Measurements from ENCODE around the gene PPIB.
"Not testable (repeated sequence)": the region's sequence is repeated elsewhere in the genome, so short reads cannot be mapped to it uniquely, and the experiment has no call there.

Gene PPIB

DNA sequence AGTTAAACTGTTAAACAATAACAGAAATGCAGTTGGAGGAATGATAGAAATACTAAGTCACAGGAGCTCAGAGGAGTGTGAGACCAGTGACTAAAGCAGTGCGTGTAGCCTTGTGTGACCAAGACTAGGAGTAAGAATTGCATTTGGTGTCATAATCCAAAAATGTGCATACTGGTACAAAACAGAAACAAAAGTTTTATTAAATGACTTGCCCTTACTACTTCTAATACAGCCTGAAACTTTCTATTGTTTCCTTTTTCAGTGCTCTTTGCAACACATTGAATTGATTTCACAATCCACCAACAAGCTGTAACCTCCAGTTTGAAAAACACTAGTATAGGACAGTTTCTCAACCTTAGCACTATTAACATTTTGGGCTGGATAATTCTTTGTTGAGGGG lies 49.9 kb downstream of the PPIB start:
- H3K36me3 ChIP-seq (ENCODE audit: control insufficient read depth in 1 of 2, insufficient read depth in 2 of 2, low read length in 2 of 2) = peaks cover 44 to 56% of the 10 kb centered on the region in 2 donors

DNA sequence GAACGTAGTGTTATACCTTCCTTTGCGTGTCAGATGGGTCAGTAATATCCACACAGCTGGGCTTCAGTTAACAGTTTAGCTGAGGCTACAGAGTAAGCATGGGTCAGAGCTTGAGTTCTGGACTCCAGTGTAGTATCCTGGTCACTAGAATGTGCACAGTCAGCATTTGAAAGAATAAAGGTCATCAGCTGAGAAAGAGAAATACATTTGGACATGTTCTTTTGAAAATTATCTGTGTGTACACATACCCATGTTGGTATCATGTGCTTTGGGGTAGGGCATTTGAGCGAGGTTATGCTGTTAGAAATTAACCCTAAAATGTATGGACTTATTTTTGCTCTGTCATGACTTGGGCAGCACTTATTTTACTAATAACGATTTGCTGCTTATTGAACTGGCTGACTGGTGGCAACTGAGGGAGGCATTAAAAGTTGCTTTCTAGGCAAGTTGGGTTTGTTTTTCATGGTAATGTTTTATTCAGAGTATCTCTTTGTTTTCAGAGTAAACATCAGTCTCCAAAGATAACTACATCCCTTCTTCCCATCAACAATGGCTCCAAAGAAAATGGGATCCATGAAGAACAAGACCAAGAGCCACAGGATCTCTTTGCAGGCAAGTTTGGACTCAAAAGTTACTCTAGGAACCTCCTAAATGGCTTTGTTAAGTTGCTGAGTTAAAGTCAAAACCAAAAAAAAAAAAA lies 50.6 kb downstream of the PPIB start:
- no peak overlapping the region for H3K27ac ChIP-seq (ENCODE audit: low read length)
- H3K27me3 ChIP-seq (ENCODE audit: low read depth, low read length) = no peaks in the 10 kb centered on the region
- H3K36me3 ChIP-seq (ENCODE audit: control insufficient read depth in 1 of 2, insufficient read depth in 2 of 2, low read length in 2 of 2) = peaks cover 40 to 50% of the 10 kb centered on the region in 2 donors
- no peaks in the 10 kb centered on the region for H3K9me3 ChIP-seq (ENCODE audit: control insufficient read depth in 1 of 2, low read length in 2 of 2)
- no peak overlapping the region for H3K4me3 ChIP-seq (ENCODE audit: low read depth in 1 of 2, low read length in 2 of 2)
- peaks cover 8 to 9% of the 10 kb centered on the region in 2 donors for H3K4me1 ChIP-seq (ENCODE audit: control insufficient read depth in 1 of 2, insufficient read depth in 2 of 2, low read length in 2 of 2)

More for the DNA sequence above, 49.9 kb downstream of the PPIB start:
- H3K9me3 ChIP-seq (ENCODE audit: control insufficient read depth in 1 of 2, low read length in 2 of 2) = no peaks in the 10 kb centered on the region
- H3K27me3 ChIP-seq (ENCODE audit: low read depth, low read length) = no peaks in the 10 kb centered on the region
- no peak overlapping the region for H3K27ac ChIP-seq (ENCODE audit: low read length)
- peaks cover 8 to 9% of the 10 kb centered on the region in 2 donors for H3K4me1 ChIP-seq (ENCODE audit: control insufficient read depth in 1 of 2, insufficient read depth in 2 of 2, low read length in 2 of 2)
- H3K4me3 ChIP-seq (ENCODE audit: low read depth in 1 of 2, low read length in 2 of 2) = no peak overlapping the region

DNA sequence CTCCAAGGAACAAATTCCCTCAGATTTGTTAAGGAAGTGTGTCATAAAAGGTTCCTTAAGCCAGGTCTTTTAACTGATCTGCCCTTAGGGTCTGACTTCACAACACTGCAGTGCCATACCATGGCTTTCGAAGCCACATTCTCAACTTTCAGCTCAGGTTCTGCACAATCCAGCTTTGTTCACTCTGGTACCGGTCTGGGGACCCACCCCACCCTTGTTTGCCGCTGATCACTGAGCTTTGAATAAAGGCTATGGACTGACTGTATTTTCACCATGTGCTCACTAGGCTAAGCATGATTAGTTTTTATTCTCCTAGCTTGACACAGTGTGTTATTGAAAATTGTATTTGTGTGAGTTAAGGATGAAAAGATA lies 51.2 kb downstream of the PPIB start:
- Histone ChIP-seq H3K36me3 (ENCODE audit: control insufficient read depth in 1 of 2, insufficient read depth in 2 of 2, low read length in 2 of 2) (peaks cover 38 to 45% of the 10 kb centered on the region in 2 donors), H3K4me1 (ENCODE audit: control insufficient read depth in 1 of 2, insufficient read depth in 2 of 2, low read length in 2 of 2) (peaks cover 8 to 9% of the 10 kb centered on the region in 2 donors), H3K27ac (ENCODE audit: low read length) (no peak overlapping the region), H3K4me3 (ENCODE audit: low read depth in 1 of 2, low read length in 2 of 2) (no peak overlapping the region), H3K27me3 (ENCODE audit: low read depth, low read length) (no peaks in the 10 kb centered on the region), H3K9me3 (ENCODE audit: control insufficient read depth in 1 of 2, low read length in 2 of 2) (no peaks in the 10 kb centered on the region)

DNA sequence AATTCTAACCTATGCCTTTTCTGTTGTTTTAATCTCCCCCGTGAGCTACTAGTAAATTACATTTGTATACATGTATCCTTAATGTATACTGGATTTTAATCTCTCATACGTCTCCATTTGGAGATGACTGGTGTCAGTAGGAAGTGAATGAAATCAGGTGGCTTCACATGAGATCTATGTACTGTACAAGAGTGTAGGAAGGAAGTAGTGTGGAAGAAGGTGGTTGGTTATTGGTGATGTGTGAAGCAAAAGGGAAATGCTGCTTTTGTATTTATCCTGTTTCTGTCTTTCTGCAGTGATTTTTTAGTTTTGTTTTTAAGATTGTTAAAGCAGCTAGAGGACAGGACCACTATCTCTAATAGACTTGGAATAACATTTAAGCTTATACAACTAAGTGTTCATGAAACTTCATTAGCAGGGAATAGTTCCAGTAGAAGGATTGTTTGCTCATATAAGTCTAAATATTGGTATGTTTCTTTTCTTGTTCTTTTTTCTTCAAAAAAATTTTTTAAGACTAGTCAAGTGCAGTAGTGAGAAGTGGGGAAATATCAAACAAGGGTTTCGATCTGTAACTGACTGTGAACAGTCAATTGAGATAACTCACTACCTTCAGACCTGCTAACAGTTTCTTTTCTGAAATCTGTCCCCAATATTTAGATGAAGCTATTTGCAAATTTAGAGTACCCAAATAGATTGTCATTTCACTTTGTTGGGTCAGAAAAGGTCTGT lies 51.7 kb downstream of the PPIB start:
- H3K4me3 ChIP-seq (ENCODE audit: low read depth in 1 of 2, low read length in 2 of 2) = no peak overlapping the region
- peaks cover 9 to 11% of the 10 kb centered on the region in 2 donors for H3K4me1 ChIP-seq (ENCODE audit: control insufficient read depth in 1 of 2, insufficient read depth in 2 of 2, low read length in 2 of 2)
- no peaks in the 10 kb centered on the region for H3K9me3 ChIP-seq (ENCODE audit: control insufficient read depth in 1 of 2, low read length in 2 of 2)
- no peaks in the 10 kb centered on the region for H3K27me3 ChIP-seq (ENCODE audit: low read depth, low read length)
- H3K36me3 ChIP-seq (ENCODE audit: control insufficient read depth in 1 of 2, insufficient read depth in 2 of 2, low read length in 2 of 2) = peaks cover 32 to 39% of the 10 kb centered on the region in 2 donors
- H3K27ac ChIP-seq (ENCODE audit: low read length) = no peak overlapping the region

DNA sequence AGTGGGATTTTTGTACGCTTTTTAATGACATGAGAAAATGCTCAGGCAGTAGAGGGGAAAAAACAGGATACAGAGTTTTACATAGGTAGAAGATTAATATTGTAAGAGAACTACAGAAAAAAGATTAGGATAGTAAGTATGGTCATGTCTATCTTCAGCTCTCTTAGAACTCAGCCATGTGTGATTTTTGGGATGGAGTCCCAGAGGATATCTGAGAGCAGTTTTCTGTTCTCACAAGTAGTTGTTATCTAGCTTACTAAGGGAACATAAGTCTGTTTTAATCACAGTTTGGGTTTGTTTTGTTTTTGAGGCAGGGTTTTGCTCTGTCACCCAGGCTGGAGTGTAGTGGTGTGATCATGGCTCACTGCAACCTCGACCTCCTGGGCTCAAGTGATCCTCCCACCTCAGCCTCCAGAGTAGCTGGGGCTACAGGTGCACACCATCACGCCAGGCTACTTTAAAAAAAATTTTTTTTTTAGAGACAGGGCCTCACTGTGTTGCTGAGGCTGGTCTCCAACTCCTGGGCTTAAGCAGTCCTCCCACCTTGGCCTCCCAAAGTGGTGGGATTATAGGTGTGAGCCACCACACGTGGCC lies 52.6 kb downstream of the PPIB start:
- Histone ChIP-seq H3K36me3 (ENCODE audit: control insufficient read depth in 1 of 2, insufficient read depth in 2 of 2, low read length in 2 of 2) (peaks cover 23 to 31% of the 10 kb centered on the region in 2 donors), H3K4me1 (ENCODE audit: control insufficient read depth in 1 of 2, insufficient read depth in 2 of 2, low read length in 2 of 2) (peaks cover 9 to 12% of the 10 kb centered on the region in 2 donors)
- H3K27ac ChIP-seq (ENCODE audit: low read length); H3K4me3 ChIP-seq (ENCODE audit: low read depth in 1 of 2, low read length in 2 of 2); H3K9me3 ChIP-seq (ENCODE audit: control insufficient read depth in 1 of 2, low read length in 2 of 2); H3K27me3 ChIP-seq (ENCODE audit: low read depth, low read length): not testable (repeated sequence)

DNA sequence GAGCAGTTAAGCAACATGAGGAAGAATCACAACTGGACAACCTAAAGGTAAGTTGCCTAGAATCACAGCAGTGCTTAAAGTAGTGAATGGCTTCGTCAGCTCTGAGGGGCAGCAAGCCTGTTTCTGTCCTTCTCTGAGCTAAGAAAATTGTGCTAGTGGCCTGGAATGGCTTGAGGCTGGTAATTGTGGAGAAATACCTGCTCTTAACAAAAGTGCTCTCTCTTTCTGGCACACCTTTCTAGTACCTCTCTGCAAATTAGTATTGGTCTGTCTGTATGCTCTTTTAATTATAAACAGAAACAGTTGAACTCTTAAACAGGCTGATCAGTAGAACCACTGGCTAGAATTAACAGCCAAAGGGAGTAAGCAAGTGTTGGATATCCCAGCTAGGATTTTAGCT lies 55.5 kb downstream of the PPIB start:
- Histone ChIP-seq H3K4me3 (ENCODE audit: low read depth in 1 of 2, low read length in 2 of 2) (no peak overlapping the region), H3K27me3 (ENCODE audit: low read depth, low read length) (no peaks in the 10 kb centered on the region), H3K9me3 (ENCODE audit: control insufficient read depth in 1 of 2, low read length in 2 of 2) (no peaks in the 10 kb centered on the region), H3K4me1 (ENCODE audit: control insufficient read depth in 1 of 2, insufficient read depth in 2 of 2, low read length in 2 of 2) (peaks cover 9 to 12% of the 10 kb centered on the region in 2 donors), H3K27ac (ENCODE audit: low read length) (no peak overlapping the region), H3K36me3 (ENCODE audit: control insufficient read depth in 1 of 2, insufficient read depth in 2 of 2, low read length in 2 of 2) (peaks cover under 1 to 3% of the 10 kb centered on the region in 2 donors)
